Measurements from ENCODE around the gene SCGB1C1.

DNA sequence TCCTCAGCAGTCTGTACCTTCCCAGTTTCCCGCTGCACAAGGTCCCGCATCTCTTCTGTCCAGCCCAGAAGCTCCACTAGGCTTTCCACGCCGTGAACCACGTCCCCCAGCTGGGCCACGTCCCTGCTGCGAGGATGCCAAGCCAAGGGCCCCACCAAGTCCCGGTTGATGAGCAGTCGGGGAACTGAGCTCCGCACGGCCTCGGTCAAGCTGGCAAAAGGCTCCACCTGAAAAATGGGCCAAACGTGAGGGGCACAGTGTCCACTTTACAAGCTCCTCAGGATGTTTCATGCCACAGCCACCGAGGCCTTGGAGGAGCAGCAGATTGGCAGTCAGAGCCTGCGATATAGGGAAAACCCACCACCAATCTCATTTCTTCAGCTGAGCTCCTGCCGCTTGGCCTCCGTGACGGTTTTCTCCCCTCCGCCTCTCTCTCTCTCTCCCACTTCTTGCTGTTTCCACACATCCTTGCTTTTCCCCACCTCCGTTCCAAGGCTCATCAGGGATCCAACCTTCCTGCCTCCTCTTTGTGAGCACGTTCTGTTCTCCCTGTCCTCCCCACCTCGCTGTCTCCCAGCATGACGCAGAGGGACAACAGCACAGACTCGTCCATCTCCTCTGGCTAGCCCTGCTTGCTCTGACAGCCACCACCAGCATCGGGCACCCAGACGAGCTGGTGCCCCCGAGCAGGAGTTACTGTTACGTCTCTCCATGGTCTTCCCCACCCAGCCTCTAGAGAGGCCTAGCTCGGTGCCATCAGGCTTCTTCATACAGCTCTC lies 26.1 kb downstream of the SCGB1C1 start:
- TF ChIP-seq, protein P1, sequence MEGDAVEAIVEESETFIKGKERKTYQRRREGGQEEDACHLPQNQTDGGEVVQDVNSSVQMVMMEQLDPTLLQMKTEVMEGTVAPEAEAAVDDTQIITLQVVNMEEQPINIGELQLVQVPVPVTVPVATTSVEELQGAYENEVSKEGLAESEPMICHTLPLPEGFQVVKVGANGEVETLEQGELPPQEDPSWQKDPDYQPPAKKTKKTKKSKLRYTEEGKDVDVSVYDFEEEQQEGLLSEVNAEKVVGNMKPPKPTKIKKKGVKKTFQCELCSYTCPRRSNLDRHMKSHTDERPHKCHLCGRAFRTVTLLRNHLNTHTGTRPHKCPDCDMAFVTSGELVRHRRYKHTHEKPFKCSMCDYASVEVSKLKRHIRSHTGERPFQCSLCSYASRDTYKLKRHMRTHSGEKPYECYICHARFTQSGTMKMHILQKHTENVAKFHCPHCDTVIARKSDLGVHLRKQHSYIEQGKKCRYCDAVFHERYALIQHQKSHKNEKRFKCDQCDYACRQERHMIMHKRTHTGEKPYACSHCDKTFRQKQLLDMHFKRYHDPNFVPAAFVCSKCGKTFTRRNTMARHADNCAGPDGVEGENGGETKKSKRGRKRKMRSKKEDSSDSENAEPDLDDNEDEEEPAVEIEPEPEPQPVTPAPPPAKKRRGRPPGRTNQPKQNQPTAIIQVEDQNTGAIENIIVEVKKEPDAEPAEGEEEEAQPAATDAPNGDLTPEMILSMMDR (IDR thresholded peaks at IDR 0.05; ENCODE audit: low read length), result no peak
- TF ChIP-seq EZH2phosphoT487 (IDR thresholded peaks at IDR 0.05; ENCODE audit: low read length) (no peak), EZH2 (optimal IDR thresholded peaks at IDR 0.05; ENCODE audit: low read depth, low read length) (no peak)

Data from MM.1S (cell line).